ENCODE data around the gene ISY1.
A peak's percentile ranks its signal among the peaks of the same experiment; 100 is the strongest.
"Not testable (repeated sequence)": the region's sequence is repeated elsewhere in the genome, so short reads cannot be mapped to it uniquely, and the experiment has no call there.

Gene ISY1

DNA sequence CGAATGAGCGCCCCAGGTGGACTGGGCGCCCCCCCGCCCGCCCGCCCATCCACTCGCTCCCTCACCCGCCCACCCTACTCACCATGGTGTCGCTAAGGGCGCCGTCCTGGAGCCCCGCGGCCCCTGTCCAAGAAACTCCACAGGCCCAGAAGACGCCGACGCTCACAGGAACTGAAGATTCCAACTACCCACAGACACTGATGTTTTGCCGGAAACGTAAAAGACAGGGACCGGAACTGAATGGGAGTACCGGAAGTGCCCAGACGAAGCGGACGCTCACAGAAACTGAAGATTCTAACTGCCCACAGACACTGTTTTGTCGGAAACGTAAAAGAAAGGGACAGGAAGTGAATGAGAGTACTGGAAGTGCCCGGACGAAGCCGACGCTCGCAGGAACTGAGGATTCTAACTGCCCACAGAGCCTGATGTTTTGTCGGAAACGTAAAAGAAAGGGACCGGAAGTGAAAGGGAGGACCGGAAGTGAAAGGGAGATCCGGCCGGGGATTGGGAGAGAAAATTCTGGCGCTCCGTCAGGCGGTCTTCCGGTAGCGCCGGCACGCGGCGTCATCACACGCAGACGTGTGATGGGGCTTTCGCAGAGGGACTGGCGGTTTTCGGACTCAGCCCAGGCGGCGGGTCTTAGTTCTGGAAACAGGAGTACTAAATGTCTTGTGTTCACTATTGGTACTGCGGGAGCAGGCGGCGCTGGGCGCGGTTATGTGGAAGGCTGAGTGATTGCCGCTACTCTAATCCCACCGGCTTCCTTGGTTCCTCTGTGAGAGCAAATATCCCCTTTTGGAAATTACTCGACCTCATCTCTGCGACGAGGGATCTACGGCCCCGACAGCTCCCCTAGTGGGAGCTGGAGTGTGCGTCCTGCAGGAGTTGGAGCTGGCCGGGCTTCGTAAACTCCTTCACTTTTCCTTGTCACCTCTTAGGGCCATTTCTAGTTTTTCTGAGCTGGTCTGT is at the start of gene ISY1:
Gene ISY1 (minus strand): TSS at position 173 of the 969 bp plus-strand sequence. CDS start 88 bp downstream, at position 85.
- peak; percentile 96 for DNase-seq (ENCODE audit: low read depth)

DNA sequence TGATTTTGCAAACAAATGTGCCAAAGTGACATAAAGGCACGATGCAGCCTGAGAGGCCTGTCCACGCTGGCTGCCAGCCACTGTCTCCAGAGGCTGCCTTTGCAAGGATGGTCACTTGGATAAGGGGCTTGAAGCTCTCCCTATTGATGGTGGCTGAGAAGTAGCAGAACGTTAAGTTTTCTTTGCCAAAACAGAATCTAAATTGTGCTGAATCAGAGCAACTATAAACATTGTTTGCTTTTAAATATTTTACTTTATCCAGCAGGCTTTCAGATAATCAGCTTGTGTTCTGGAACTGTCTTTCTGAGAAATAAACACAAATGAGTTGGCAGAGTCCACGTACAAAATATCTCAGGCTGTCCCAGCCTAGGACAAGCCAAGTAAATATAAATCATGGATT is 46.6 kb upstream of the ISY1 start:
- DNase-seq (ENCODE audit: low read depth) = no peak

DNA sequence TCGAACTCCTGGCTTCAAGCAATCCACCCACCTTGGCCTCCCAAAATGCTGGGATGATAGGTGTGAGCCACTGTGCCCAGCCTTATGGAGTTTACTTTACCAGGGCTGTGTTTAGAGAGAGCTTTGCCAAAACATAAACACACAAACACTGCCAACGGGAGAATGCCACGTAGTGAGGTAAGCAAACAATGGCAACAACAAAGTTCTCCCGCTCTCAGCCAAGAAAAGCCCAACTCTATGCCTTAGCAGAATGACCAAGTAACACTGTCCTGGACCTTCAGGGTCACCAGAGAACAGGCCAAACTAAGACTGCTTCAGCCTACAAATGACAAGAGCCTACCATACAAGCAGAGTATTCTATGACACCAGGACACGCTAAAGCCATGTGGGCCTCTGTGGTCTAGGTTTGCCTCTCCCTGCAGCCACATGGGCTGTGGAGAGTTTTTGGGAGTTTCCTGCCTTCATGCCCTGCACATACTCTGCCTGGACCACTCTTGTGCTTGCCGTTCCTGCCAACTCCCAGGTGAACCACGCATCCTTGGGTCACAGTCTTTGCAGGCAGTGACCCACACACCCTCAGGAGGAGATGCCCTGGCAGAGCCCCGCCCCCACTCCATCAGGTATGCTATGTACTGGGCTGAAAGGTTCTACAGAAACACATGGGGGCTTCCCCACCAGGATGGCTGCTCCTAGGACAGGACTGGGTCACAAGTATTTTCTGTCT is 44.4 kb upstream of the ISY1 start:
- no peak for DNase-seq (ENCODE audit: low read depth)

DNA sequence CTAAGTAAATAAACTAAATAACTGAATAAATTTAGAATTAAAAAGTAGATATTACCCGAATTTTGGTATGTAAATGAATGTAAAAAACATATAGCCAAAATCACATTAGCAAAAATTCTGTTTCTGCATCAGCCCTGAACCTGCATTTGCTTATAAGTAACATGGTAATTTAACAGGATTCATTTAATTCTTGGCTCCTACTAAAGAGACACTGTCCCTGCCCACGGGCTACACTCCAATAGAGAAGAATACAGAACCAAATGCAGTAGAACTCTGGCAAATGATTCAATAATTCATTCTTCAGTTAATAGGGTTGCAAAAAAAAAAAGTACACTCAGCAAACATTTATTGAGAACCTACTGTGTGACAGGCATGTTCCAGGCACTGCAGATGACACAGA is 43.6 kb upstream of the ISY1 start:
- DNase-seq (ENCODE audit: low read depth) = no peak

DNA sequence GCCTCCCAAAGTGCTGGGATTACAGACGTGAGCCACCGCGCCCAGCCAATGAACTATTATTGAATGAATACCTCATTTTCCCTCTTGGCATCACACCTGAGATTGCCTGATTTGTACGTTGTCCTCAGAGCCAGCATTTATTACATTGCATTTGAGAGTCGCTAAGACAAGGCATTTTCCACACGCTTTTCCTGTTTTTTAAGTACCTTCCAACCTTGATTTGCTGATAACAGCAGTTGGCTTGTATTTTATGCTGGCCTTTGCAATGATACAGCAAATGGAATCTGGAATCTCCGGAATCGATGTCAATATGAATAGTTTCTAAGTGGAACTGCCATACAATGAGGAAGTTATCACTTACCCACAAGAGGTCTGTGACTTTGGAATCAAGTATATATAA is 38.5 kb upstream of the ISY1 start:
- no peak for DNase-seq (ENCODE audit: low read depth)

DNA sequence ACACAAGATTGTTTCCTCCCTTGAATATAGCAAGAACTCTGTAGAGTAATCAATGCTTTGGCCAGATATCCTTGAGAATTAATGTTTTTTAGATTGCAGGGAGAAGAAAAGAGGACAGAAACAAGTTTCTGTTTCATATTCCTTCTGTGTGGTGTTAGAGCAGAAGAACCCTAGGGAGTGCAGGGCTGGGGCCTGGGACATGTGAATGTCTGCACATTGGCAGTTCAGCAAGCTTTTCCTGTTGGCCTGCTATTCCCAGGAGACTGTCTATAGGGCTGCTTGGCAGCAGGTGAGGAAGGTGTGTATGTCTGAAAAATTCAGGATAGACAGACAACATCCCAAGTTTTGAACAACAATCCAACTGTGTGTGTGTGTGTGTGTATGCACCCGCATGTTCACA is 36.5 kb upstream of the ISY1 start:
- no peak for DNase-seq (ENCODE audit: low read depth)

DNA sequence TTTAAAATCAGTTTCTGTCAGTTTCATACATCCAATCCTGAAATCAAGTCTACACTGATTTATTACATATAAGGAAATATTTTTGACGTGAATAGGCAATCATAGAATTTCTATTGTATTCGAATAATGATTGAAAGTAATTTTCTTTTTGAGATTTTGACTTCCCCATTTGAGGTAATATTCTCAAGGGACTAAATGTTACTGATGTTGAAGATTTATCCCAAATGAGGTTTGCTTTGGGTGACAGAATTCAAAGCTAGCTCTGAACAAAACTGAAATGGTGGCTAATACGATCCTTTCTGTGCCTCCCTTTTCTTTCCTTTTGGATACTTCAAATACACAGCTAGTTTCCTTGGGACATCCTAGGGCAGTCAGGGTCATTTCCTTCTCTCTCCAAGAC is 35.7 kb upstream of the ISY1 start:
- DNase-seq (ENCODE audit: low read depth) = no peak

DNA sequence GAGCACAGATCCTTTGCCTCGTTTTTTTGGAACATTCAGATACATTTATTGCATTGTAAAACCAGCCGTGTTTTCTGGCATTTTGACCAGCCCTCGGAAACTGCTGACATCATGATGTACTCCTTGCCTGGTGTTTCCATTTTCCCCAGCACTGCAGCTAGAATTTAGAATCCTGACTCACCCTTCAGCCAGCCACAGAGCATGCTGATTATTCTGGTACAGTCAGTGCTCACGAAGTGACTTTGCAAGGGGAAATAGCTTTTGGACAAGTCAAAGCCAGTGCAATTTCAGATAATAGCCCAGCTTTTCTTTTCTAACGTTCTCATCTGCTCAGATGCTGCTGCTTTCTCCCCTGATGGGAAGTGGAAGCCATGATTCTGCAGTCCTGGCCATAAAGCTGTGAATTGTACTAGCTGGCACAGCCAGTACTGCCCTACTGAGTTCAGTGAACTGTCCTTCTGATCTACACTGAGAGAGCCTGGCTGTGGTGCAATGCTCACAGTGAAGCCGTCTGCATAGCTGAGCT is 34.9 kb upstream of the ISY1 start:
- peak; percentile 92 for DNase-seq (ENCODE audit: low read depth)

DNA sequence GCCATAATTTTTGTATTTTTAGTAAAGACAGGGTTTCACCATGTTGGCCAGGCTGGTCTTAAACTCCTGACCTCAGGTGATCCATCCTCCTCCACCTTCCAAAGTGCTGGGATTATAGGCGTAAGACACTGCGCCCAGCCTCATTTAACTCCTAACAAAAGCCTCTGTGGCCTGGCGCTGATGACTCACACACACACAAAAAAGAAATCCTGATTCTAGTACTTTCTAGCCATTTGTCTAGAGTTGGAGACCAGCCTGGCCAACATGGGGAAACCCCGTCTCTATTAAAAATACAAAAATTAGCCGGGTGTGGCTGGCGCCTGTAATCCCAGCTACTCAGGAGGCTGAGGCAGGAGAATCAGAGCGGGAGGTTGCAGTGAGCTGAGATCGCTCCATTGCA is 28.9 kb upstream of the ISY1 start:
- not testable (repeated sequence) for DNase-seq (ENCODE audit: low read depth)

DNA sequence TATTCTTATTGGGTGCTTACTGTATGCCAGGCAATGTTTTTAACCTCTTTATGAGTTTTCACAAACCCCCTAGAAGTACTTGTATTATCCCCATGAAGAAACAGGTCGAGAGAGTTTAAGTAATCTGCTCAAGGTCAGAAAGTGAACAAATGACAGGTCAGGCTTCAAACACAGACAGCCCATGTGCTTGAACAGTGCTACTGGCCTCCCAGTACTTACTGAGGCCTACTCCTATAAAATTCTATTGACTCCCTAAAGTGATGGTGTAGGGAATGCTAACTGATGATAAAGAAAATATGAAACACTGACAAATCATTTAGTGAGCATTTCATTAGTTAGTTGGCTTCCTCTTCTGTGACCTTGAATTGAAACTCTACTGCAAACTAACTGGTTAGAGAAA is 27.0 kb upstream of the ISY1 start:
- DNase-seq (ENCODE audit: low read depth) = no peak

DNA sequence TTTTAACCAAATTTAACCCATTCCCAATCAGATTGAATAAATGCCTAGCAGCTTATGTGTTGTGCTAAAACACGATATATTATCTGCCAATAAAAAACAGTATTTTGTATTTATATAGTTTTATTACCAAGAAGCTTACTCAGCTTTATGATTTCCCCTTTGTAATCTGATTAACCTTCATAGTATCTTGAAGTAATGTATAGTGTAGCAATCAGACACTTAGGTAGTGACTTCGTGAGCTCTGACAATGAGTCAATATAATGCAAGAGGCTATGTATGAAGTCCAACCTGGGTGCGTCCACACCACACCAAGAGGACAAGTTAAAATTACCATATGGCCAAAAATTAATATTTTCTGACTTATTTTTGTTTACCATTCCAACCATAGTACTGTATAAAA is 24.9 kb upstream of the ISY1 start:
- no peak for DNase-seq (ENCODE audit: low read depth)

DNA sequence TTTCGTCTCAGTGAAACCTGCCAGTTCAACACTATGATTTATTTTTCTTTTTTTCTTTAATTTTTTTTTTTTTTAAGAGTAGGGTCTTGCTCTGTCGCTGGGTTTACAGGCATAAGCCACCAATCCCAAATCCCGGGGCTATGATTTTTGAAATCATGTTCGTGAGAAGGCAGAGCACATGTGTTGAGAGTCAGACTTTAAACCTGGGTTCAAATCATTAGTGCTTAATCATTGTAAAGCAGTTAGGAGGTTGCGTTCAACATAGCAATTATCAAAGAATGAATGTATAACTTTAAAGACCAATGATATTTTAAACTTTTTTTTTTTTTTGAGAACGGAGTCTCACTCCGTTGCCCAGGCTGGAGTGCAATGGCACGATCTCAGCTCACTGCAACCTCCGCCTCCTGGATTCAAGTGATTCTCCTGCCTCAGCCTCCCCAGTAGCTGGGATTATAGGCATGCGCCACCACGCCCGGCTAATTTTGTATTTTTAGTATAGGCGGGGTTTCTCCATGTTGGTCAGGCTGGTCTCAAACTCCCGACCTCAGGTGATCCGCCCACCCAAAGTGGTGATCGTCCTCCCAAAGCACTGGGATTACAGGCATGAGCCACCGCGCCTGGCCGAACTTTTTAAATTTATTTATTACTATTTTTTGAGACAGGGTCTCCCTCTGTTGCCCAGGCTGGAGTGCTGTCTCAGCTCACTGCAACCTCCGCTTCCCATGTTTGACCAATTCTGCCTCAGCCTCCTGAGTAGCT is 24.1 kb upstream of the ISY1 start:
- not testable (repeated sequence) for DNase-seq (ENCODE audit: low read depth)

DNA sequence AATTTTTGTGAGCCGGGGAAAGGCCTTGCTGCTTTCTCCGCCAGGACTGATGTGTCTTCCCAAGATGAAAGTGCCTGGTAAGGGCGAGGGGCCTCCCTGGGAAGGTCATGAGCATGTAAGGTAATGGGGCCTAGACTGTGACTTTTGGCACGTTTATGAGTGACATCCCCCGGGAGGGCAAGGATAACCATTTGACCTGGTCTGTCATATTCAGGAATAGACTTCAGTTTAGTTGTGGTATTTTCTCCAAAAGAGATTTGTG is 23.5 kb upstream of the ISY1 start:
- no peak for DNase-seq (ENCODE audit: low read depth)

DNA sequence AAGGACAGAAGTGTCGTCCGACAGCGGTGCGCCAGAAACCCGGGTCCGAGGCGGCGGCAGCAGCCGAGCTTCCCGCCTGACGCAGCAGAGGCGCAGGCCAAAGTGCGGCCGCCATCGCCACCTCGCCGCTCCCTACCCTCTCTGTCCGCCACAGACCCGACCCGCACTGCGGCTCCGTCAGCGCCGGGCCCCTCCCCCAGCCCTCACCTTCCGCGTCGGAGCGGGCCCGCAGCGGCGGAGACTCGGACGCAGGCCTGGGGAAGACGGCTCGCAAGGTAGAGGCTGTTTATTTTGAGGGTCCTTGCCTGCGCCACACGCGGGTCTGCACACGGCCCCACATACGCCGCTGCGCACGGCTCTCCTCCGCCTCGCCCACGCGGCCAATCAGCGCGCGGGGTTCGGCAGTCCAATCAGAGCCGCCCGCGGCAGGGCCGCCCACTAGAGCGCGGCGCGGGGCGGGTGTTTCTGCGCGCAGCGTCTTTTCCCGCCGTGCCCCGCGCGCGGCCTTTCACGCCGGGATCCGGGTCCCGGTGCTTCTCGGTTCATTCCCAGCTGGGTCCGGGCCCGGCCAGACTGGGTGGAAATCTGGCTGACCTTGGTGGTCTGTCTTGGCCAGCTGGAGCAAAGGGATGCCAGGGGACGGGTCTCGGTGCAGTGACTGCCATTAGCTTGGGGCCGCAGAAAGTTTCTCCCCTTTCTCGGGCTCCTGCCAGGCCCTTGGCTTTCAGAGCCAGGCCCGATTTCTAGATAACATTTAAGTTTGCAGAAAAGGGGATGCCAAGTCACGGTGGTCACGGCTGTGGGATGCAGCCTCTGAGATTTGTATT is 22.9 kb upstream of the ISY1 start, which contains the start of gene CNBP:
Gene CNBP (minus strand): TSS at position 328 of the 827 bp plus-strand sequence. CDS start 12,139 bp downstream, outside the sequence.
- DNase-seq (ENCODE audit: low read depth) = peak; percentile 96

DNA sequence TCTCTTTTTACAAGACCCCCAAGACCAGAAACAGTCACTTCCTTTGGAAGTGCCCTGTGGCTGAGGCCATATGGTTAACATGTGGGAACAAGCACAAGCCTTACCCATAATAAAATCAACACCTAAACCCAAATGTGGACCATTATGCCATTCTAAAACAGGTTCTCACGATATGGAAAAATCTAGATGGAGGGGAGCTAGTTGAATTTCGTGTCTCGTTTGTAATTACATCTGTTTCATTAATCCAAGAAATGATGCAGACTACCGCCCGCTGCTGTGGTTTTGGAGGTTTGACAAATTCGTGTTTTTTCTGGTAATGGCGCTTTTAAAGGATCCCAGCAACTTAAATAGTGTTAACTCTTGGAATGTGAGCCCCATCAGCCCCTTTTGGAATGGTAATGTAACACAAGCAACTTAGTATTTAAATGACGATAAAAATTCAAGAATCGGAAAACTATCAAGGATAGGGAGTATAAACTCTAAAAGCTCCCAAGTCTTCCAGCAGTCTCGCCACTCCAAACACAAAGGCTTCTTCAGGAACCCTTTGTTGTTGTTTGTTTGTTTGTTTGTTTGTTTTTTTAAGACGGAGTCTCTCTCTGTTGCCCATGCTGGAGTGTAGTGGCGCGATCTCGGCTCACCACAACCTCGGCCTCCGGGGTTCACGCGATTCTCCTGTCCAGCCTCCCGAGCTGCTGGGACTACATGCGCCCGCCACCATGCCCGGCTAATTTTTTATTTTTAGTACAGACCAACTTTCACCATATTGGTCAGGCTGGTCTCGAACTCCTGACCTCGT is 21.7 kb upstream of the ISY1 start:
- DNase-seq (ENCODE audit: low read depth) = peak; percentile 29

DNA sequence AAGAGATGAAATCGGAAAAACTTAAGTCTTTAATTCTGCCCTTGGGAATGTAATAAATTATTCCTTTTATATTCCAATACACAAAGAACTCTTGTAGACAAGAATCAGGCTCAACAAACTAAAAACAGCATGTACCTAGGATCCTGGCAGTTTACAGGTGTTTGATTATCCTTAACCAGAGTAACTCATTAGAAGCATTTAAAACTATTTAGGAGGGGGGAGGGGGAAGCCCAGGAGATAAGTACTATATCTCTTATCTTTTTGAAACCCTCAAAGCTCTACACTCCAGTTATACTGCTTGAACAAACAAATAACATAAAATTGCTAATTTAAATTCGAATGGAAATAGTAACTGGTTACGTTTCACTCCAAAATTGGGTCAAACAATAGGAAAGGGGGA is 21.0 kb upstream of the ISY1 start:
- DNase-seq (ENCODE audit: low read depth) = no peak

DNA sequence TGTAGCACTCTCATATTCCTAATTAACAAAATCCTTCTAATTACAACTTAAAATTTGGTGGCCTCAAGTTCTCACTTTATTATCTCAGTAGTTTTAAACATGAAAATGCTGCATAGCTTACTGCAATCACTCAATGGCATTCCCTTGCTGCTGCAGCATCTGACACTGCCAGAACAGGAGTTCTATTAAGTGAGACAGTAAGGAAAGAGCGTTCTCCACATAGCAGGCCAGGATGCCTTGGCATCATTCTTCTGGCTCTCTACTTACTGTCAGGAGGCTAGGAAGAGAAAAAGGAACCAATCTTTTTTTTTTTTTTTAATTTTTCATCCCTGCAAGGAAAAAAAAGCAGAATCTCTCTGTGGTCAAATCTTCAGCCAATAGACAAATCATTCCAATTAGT is 19.6 kb upstream of the ISY1 start:
- DNase-seq (ENCODE audit: low read depth) = peak; percentile 26

DNA sequence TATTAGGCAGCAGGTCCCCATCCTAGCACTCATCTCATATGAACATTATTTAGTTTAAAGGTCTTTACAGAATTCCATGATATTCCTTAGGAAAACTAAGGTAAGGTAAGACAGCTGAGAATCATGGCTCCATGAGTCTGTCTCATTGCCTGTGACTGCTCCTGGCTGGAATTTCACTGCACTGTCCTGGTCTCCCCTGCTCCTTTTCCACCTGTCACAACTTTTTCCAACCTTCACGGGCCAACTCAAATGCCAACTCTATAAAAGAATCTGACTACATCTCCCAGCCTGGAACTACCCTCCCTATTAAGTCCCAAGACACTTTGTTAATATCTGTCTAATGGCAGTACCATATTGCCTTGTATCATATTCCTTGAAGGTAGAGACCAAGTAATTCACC is 15.2 kb upstream of the ISY1 start:
- DNase-seq (ENCODE audit: low read depth) = no peak

DNA sequence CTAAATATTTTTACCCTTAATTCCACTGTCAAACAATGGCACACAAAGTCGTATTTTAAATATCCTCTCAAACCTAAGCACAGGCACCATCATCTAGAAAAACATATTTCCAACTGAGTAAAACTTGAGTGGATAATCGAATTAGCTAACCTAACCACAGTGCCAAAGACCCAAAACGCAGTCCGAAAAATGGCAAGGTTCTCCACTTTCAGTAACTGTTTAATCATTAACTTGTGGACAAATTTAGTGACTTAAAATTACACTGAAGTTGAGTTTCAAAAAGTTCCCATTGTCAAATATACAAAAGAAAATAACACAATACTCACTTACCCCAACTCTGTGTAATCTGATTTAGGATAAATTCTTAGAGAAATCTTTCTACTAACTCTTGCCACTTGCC is 12.9 kb upstream of the ISY1 start:
- DNase-seq (ENCODE audit: low read depth) = no peak

DNA sequence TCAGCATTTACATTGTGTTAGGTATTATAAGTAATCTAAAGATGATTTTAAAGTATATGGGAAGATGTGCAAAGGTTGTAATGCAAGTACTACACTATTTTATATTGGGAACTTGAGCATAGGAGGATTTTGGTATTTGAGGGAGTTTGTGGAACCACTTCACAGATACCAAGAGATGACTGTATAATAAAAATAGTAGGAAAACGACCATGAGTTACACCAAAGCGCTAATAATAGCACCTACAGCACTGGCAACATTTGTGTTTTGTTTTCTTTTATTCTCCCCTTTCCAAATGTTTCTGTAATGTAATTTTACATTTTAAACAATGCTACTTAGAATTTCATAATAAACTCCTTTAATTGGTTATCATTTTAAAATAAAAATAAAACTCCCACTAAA is 12.3 kb upstream of the ISY1 start:
- DNase-seq (ENCODE audit: low read depth) = no peak

Measured in fibroblast of gingiva (primary cell).